Uterine smooth muscle cell (primary cell): ENCODE measurements around the gene ATP5ME. TPM values are rescaled to one million over a fixed set of nuclear protein-coding genes. Genes with fewer than 3 reads are reported as not detected.

Source experiments
- total RNA-seq: library from RNA; depleted of rRNA; stranded (reverse); fragments of >200 nt; gene quantifications from 2 replicates; pipeline ENCODE4 v1.2.3, GENCODE V29; 2014

ATP5ME gene, protein sequence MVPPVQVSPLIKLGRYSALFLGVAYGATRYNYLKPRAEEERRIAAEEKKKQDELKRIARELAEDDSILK
- total RNA-seq = 68.3 and 154 TPM in 2 replicates

GRCh38 chr4:674172-675035, at the start of gene ATP5ME, which contains the start of gene MYL5:
TSS of gene ATP5ME (minus strand) at chr4:674276. CDS start at chr4:674247, 29 bp downstream.
TSS of gene MYL5 (plus strand) at chr4:674542. CDS start at chr4:678027, 3,485 bp downstream.

GRCh38 chr4:705278-706082, 31.4 kb upstream of the ATP5ME start, which contains the start of gene PCGF3:
TSS of gene PCGF3 (plus strand) at chr4:705832. CDS start at chr4:733681, 27,849 bp downstream.

DNA sequence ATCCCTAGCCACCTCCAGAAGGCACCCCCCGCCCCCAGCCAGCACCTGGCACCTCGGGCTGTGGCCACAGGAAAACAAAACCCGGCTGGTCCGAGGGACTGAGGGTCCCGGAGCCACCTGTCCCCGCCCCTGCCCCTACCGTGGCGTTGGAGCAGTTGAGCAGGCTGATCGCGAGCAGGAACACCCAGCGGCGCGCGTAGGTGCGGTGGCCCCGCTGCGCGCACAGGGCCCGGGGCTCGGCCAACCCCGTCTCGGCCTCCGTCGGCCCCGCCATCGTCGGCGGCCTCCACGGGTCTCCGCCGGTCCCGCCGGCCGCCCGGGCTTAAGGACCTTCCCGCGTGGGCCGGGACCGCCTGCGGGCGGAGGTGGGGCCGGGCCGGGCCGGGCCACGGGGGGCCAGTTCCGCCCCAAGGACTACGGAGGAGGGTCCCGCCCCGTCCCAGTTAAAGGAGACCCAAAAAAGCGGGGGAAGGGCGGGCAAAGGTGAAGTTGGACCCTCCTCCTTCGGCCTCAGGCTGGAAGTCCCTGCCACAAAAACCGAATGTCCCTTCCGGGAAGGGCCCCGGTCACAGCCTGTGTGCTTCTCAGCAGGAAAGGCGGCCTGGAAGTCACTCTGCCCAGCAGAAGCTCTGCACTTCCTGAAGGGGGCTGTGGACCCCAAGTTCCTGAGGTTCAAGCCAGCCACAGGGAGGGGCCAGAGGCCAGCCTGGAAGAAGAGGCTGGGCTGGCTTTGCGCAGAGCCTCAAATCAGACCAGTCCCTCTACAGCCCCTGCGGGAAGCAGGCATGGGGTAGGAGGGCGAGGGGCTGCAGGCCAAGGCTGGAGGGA, 15.0 kb upstream of the ATP5ME start, which contains the start of gene SLC49A3:
Gene SLC49A3 (minus strand): TSS at position 298 of the 828 bp plus-strand sequence. CDS start 24 bp downstream, at position 274.

DNA sequence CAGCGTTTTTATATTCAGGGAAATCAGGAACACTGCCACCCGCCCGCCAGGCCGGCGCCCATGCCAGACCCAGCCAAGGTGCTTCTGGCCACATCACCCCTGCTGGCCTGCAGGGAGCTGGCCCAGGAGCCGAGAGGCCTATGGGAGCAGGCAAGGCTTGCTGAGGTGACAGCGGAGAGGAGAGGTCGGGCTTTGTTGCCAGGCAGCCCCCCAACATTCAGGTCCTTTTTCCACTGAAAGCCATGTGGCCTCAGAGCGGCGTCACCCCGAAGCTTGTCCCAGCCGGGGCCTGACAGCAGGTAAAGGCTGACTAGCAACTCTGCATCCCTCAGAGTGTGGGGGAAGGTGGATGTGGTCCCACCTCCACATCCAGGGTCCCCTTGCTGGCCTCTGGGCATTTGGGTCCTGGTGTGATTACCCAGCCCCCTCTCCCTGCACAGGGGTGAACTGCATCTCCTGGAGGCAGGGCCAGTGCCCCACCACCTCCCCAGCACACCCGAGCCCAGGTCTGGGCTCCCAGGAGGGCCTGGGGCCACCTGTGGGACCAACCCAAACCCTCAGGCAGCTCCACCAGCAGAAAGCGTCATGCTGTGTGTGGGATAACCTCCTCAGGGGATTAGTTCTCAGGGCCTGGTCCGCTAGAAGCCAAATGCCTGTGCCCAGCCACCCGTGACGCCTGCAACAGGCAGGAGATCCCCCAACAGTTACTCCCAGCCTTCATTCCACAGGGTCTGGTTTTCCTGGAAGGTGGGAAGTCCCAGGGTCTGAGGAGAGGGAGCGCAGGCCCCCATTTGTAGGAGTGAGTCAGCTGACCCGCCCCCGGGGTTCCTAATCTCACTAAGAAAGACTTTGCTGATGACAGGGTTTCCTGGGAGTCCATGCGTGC, 49.1 kb downstream of the ATP5ME start, which contains the start of gene PDE6B:
Gene PDE6B (plus strand): TSS at position 869 of the 886 bp plus-strand sequence. CDS start 54 bp downstream, outside the sequence.

Other genes with a start within 250 kb of the ATP5ME start
- gene ZNF721, start 175.1 kb downstream of the ATP5ME start, total RNA-seq = 23.4 and 24.7 TPM in 2 replicates
- gene PIGG, start 175.1 kb downstream of the ATP5ME start, total RNA-seq = 48.7 and 49.0 TPM in 2 replicates
- gene TMEM271, start 98.0 kb downstream of the ATP5ME start, total RNA-seq = not detected in 2 replicates
- 0.22 and 1.1 TPM in 2 replicates for gene PDE6B, start 48.7 kb downstream of the ATP5ME start, total RNA-seq
- 9.1 and 12.9 TPM in 2 replicates for gene MYL5, start 266 bp upstream of the ATP5ME start, total RNA-seq
- 0.55 and 1.00 TPM in 2 replicates for gene SLC49A3, start 14.9 kb upstream of the ATP5ME start, total RNA-seq
- 35.0 and 45.2 TPM in 2 replicates for gene PCGF3, start 31.6 kb upstream of the ATP5ME start, total RNA-seq
- under 0.01 TPM in 1 of 2 replicates, not detected in the other for gene CPLX1, start 151.9 kb upstream of the ATP5ME start, total RNA-seq